ENCODE results near the gene C1orf185. TPM values are rescaled to one million over a fixed set of nuclear protein-coding genes. Genes with fewer than 3 reads are reported as not detected.
"Not testable (repeated sequence)": the region's sequence is repeated elsewhere in the genome, so short reads cannot be mapped to it uniquely, and the experiment has no call there.

The C1orf185 gene
- total RNA-seq, 1 donor from 2014 or later = not detected

DNA sequence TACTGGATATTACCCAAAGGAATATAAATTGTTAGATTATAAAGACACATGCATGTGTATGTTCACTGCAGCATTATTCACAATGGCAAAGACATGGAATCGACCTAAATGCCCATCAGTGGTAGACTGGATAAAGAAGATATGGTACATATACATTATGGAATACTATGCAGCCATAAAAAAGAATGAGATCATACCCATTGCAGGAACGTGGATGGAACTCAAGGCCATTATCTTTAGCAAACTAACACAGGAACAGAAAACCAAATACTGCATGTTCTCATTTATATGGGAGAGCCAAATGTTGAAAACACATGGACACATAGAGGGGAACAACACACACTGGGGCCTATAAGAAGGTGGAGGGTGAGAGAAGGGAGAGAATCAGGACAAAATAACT is 35.7 kb downstream of the C1orf185 start:
- not testable (repeated sequence) for DNase-seq

DNA sequence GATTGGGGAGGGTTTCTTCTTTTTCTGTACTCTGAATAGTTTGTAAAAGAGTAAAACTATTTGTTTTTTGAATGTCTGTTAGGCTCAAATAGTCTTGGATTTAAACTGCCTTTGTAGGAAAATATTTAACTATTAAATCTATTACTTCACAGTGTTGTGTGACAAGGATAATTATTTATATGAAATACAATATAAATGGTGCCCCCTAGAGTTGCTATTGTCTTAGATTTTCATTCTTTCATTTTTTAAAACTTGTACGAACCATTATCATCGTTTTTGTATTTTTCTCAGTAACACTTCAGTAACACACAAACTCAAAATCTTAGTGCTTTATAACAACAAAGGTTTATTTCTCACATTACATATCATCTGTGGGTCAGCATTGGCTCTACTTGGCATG is 37.4 kb downstream of the C1orf185 start:
- DNase-seq = no peak

DNA sequence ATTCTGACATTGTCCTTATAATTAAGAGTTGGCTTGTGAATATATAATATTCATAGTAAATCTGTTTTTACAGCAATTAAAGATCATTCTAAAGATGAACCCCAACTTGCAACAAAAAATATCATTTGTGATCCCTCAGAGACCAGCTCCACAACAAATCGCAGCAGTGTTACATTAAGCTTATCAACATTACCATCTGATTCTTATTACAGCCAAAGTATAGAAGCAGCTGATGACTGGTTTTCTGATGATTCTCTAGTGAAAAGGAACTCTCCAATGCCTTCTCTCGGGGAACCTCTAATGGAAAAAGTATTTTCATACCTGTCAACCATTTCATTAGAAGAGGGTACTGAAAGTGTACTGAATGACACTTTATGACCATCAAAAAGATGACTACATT is 45.4 kb downstream of the C1orf185 start:
- no peak for DNase-seq

DNA sequence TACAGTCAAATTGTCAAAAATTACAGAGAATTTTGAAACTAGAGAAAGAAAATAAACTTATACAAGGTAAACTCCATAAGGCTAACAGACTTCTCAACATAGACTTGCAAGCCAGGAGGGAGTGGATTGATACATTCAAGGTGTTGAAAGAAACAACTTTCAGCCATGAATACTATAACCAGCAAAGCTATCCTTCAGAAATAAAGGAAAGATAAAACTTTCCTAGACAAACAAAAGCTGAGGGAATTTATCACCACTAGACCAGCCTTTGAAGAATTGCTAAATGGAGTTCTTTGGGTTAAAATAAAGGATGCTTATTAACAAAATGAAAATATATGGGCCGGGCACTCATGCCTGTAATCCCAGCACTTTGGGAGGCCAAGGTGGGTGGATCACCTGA is 52.7 kb downstream of the C1orf185 start:
- DNase-seq = no peak

DNA sequence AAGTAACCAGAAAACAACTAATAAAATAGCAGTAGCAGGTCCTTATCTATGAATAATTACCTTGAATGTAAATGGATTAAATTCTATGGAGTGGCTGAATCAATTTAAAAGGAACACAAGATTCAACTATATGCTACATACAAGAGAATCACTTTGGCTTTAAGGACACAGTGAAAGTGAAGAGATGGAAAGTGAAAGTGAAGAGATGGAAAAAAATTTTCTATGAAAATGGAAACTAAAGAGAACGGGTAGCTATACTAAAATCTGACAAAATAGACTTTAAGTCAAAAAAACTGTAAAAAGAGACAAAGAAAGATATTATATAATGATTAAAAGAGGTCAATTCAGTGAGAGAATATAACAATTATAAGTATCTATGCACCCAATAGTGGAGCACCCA is 54.7 kb downstream of the C1orf185 start:
- no peak for DNase-seq

DNA sequence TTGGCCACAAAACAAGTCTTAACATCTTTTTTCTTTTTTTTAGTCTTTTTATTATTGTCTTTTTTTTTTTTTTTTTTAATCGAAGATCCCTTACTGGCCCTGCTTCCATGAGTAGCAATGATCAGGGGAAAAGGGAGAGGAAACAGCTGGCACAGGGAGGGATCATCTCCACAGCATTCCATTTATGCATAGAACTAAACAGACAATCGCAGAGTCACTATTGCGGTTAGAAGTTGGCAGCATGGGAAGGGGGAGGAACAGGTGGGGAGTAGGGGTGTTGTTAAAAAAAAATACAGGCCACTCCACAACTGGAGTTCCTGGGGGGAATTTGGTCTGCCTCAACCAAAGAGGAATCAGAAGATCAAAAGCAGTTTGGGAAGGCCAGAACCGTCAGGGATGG is 55.4 kb downstream of the C1orf185 start:
- no peak for DNase-seq

DNA sequence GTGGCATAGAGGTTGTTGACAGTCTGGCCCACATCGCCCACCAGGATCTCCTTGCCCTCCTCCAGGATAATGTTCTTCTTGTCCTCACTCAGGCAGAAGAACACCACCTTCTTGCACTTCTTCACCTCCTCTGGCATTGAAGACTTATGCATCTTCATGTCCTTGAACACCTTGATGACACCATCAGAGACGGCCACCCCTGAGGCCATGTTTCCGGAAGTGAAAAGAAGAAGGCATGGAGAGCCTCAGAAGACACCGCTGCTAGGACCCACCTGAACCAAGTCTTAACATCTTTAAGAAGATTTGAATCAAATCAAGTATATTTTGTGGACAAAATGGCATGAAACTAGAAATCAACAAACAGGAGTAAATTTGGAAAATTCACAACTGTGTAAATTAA is 56.2 kb downstream of the C1orf185 start:
- DNase-seq = no peak

DNA sequence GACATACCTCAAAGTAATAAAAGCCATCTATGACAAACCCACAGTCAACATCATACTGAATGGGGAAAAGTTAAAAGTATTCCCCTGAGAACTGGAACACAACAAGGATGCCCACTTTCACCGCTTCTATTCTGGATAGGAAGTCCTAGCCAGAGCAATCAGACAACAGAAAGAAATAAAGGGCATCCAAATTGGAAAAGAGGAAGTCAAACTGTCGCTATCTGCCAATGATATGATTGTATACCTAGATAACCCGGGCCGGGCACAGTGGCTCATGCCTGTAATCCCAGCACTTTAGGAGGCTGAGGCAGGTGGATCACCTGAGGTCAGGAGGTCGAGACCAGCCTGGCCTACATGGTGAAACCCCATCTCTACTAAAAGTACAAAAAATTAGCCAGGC is 60.5 kb downstream of the C1orf185 start:
- not testable (repeated sequence) for DNase-seq

DNA sequence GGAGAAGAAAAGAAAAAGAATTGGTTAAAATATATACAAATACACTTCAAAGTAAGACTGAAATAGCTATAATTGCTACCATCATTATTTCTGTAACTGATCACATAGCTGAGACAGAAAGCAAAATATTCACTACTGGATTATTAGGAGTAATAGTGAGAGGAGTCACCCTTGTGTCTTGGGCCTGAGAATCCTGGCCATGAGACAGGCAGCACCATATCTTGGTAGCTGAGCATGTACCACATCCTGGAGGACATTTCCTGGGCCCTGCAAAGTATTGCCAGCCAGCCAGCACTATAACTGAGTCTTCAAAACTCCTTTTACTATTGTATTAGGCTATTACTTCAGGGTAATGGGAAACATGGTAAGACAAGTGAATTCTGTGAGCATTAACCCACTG is 63.5 kb downstream of the C1orf185 start:
- no peak for DNase-seq

DNA sequence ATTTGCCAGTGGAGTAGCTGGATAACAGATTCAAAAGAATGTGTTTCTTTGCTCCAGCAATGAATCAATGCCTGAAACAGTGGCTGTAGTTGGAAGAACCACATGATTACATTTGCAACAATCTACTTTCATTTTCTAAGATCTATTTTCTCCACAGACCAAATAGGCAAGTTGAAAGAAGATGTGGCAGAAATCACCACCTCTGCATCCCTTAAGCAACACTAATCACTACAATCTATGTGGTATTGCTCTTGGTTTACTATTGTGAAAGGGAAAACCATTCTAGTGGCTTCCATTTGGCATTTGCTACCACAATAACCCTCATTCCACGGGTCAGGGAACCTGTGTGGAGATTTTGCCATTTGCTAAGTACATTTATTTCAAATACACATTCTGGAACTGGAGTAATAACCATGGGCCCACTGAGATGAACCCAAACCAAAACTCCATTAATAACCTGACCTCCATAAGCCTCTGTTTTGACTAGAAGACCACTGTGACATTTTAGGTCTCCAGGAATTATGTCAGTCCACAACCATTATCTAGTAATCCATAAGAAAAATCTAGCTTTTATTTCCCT is 66.3 kb downstream of the C1orf185 start:
- no peak for DNase-seq

DNA sequence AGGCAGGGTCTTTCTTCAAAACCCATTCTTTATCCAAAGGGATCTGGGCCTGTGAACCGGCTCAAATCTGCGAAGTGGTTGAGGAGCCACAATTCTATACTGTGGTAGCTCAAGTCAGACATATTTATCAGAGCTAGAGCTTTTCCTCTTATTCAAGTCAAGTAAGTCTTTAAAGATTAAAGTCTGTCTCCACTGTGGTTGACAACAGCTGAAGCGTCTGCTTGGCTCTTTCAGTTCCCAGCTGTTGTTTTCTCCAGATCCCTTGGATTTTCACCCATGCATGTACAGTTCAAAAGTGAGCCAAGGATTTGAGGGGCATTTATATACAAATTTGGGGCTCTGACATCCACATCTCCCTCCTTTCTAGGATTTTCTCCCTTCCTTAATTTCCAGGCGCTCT is 66.9 kb downstream of the C1orf185 start:
- DNase-seq = no peak

DNA sequence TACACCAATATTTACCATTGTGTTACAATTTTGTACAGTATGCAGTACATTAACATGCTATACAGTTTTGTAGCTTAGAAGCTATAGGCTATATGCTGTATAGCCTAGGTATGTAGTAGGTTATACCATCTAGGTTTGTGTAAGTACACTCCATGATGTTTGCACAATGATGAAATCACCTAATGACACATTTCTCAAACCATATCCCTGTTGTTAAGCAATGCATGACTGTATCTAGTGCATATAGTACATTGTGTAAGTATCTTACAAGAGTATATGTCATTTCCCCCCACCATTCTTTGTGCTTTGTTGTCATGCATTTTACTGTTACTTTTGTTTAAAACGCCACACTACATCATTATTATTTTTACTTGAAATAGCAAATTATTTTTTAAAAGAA is 68.3 kb downstream of the C1orf185 start:
- no peak for DNase-seq

DNA sequence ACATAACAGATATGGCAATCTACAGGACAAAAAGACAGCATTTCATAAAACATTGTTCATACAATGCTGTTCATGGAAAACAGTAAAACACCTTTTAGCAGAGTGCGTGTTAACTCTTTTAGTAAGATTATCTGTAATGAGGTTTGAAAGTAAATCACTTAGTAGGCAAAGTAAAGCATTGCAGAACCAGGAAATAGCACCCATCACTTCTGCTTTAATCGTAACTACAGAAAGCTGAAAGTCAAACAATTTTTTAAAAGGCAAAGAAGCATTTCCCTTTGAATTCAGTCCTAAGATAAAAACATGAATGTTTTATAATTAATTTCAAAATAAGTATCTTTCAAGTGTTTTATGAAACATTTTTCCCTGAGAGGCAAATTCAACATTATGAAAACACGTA is 70.8 kb downstream of the C1orf185 start:
- DNase-seq = no peak

DNA sequence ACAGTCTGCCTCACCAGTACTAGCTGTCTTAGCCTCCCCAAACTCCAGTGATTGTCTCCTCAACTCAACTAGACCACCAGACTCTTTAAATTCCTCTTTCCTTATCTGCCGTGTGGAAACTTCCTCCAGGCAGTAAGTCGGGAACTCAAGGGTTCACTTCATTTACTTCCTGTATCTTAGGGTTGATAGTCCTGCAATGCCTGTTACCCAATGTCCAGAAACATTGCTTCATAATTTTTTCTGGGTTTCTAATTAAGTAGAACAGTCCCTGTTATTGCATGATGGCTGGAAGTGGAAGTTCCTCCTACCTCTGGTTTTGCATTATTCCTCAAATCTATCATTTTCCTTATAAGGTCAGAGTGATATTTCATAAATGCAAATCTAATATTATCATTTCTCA is 73.2 kb downstream of the C1orf185 start:
- DNase-seq = no peak

DNA sequence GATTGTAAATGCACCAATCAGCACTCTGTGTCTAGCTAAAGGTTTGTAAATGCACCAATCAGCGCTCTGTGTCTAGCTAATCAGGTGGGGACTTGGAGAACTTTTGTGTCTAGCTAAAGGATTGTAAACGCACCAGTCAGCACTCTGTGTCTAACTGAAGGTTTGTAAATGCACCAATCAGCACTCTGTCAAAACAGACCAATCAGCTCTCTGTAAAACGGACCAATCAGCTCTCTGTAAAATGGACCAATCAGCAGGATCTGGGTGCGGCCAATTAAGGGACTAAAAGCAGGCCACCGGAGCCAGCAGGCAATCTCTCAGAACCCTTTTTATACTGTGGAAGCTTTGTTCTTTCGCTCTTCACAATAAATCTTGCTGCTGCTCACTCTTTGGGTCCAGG is 76.0 kb downstream of the C1orf185 start:
- not testable (repeated sequence) for DNase-seq

DNA sequence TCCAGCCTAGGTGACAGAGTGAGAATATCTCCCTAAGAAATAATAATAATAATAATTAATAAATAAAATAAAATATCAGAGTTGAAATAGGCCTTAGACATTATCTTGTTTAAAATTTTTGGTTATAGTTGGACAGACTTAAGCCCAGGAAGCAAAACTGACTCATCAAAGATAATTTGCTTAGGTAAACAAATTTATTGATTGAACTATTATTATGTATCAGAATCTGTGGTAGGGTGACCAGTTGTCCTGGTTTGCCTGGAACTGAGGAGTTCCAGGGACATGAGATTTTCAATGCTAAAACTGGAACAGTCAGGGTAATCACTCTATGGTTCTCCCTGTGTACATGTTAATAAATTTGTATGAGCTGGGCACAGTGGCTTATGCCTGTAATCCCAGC is 86.2 kb downstream of the C1orf185 start:
- no peak for DNase-seq

DNA sequence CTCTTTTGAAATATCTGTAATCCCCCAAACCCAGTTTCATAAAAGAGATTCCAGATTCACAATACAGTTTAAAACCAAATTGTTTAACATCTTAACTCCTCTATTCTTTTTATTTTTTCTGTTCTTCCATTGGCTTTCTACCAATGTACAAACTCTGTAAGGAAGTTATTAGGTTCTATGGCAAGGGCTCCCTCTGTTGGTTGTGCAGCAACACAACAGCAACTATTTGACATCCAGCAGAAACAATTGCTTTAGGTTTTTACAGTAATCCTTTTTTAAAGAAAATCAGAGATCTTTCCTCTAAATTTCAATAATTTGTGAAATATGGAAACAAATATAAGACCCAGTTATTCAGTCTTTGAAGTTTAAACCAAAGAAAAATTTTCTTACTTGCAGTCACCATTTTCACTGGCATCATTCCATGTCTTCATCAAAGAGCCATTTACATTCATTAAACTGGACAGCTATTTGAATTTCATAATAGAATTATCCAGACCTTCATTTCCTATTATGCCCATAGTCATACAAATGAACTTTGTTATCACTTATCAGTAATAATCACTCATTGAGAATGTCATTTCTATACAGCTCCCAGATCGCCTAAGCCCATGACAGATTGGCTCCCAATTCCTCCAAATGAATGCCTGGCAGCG is 87.5 kb downstream of the C1orf185 start:
- DNase-seq = no peak

DNA sequence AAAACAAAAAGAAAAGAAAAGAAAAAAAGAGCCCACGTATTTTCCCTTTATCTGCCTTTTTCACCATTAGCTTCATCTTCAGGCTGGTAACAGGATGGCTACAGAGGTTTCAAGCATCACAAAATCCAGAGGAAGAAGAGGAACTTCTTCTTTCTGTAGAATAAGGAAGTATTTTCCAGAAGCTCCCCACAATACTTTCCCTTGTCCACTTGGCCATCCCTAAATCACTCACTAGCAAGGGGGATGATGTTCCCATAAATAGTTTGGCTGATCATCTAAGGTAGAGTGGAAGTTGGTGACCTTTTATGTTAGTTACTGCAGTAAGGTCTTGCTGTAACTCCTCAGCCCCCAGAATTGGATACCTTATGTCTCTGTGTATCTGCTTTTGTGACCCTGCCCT is 88.9 kb downstream of the C1orf185 start:
- DNase-seq = no peak

DNA sequence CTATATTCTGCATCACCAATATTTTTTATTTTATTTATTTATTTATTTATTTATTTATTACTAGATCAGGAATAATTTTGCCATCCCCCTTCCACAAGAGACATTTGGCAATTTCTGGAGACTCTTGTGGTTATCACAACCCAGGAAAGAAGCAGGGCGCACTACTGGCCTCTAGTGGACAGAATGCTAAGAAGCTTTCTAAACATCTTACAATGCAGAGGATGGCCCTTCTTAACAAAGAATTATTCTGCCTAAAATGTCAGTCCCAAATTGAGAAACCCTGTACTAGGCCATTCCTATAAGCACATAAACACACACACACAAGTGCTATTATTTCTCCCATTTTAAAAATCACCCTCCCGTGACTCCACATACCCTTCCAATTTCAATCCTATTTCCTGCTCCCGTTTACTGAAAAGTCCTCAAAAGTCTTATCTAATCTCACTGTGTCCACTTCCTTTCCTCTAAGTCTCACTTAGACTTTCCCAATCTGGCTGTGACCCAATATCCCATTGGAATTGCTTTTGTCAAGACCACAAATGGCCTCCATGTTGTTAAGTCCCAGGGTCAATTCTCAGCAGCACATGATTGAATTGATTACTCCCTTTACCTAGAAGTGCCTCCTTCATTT is 90.3 kb downstream of the C1orf185 start:
- DNase-seq = no peak

DNA sequence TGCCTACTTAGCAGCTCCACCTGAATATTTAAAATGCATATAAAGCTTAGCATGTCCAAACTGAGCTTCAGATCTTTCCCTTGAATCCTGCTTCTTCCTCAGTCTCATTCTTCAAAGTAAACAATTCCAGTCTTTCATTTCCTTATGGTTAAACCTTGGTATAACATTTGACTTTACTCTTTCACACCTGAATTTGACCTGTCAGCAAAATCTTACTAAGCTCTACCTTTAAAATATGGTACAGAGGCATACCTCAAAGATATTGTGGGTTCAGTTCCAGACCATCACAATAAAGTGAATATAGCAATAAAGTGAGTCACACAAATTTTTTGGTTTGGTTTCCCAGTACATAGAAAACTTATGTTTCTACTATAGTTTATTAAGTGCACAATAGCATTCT is 91.5 kb downstream of the C1orf185 start:
- no peak for DNase-seq

Data from occipital lobe (tissue), 2 donors.